Liver (tissue), 3 donors: ENCODE results near the gene CDH4.

Experiments
- FOXA1 ChIP-seq: IDR thresholded peaks from 2 replicates; pipeline ENCODE4 v1.6.1; 2016; ENCODE audit warnings: antibody characterized with exemption
- JUND ChIP-seq, 2 donors: IDR thresholded peaks; 2 replicates each; pipeline ENCODE4 v1.6.1; 2016; ENCODE audit warnings: antibody characterized with exemption in 2 of 2
- RAD21 ChIP-seq, 2 donors: IDR thresholded peaks; 2 replicates each; pipeline ENCODE4 v1.6.1; 2016; ENCODE audit warnings: antibody characterized with exemption in 2 of 2, mild to moderate bottlenecking in 2 of 2
- TAF1 ChIP-seq: conservative IDR thresholded peaks from 2 replicates; pipeline ENCODE4 v1.6.1; 2016; ENCODE audit warnings: antibody characterized with exemption, mild to moderate bottlenecking
- YY1 ChIP-seq: IDR thresholded peaks from 2 replicates; pipeline ENCODE4 v1.6.1; 2016; ENCODE audit warnings: antibody characterized with exemption, mild to moderate bottlenecking
- TF ChIP-seq, protein P1 (sequence below): fragments of 150-350 bp; IDR thresholded peaks from 2 replicates; pipeline ENCODE4 v1.5.1; 2017; ENCODE audit warnings: improper control_type of control experiment, low read depth, low read length; ENCODE audit not compliant: missing input control
- TF ChIP-seq, protein P2 (sequence below): IDR thresholded peaks from 2 replicates; pipeline ENCODE4 v1.6.1; 2016; ENCODE audit warnings: antibody characterized with exemption
- TF ChIP-seq, protein P3 (sequence below): IDR thresholded peaks from 2 replicates; pipeline ENCODE4 v1.6.1; 2016; ENCODE audit warnings: antibody characterized with exemption
- donor health status: healthy.
- donor health status: healthy.

DNA sequence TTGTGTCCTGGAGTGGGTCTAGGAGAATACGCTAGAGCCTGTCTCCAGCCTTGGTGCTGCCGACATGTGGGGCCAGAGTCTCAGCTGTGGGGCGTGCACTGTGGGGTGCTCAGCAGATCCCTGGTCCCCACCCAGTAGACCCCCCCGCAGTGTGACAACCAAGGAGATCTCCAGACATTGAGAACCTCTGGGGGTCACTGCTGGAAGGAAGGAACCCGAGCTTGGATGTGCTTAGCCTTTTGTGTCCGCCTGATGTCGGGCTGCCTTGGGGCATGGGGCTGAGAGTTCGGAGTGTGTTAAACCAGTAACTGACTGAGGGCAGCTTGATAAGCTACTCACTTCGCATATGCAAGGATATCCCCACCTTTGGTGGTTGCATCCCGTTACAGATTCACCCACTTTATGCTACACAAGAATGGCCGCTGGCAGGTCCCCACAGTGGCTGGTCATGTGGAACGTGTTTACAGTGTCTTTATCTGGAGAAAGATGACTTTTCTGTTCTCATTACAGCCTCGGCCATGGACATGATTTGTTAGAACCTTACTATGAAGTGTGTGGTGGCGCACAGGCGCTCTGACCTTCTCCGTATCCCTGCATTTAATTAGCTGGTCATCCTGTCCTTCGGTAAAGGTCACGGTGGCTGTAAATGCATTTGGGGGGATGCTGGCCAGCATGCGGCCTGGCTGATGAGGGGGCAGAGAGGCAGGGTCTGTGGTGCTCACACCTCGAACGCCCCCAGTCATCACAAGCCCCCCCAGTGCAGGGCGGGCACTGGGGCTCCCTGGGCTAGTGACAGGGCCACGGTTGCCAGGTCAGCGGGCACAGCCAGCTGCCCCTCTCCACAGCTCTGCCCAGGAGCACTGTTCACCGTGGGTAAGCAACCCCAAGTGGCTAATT is 446.8 kb downstream of the CDH4 start:
- TF ChIP-seq, protein P1, sequence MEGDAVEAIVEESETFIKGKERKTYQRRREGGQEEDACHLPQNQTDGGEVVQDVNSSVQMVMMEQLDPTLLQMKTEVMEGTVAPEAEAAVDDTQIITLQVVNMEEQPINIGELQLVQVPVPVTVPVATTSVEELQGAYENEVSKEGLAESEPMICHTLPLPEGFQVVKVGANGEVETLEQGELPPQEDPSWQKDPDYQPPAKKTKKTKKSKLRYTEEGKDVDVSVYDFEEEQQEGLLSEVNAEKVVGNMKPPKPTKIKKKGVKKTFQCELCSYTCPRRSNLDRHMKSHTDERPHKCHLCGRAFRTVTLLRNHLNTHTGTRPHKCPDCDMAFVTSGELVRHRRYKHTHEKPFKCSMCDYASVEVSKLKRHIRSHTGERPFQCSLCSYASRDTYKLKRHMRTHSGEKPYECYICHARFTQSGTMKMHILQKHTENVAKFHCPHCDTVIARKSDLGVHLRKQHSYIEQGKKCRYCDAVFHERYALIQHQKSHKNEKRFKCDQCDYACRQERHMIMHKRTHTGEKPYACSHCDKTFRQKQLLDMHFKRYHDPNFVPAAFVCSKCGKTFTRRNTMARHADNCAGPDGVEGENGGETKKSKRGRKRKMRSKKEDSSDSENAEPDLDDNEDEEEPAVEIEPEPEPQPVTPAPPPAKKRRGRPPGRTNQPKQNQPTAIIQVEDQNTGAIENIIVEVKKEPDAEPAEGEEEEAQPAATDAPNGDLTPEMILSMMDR, result no peak
- TF ChIP-seq TAF1 (no peak), FOXA1 (no peak), YY1 (no peak), RAD21 (IDR thresholded peaks at IDR 0.05) (no peak), JUND (IDR thresholded peaks at IDR 0.05) (no peak)
- TF ChIP-seq, protein P2, sequence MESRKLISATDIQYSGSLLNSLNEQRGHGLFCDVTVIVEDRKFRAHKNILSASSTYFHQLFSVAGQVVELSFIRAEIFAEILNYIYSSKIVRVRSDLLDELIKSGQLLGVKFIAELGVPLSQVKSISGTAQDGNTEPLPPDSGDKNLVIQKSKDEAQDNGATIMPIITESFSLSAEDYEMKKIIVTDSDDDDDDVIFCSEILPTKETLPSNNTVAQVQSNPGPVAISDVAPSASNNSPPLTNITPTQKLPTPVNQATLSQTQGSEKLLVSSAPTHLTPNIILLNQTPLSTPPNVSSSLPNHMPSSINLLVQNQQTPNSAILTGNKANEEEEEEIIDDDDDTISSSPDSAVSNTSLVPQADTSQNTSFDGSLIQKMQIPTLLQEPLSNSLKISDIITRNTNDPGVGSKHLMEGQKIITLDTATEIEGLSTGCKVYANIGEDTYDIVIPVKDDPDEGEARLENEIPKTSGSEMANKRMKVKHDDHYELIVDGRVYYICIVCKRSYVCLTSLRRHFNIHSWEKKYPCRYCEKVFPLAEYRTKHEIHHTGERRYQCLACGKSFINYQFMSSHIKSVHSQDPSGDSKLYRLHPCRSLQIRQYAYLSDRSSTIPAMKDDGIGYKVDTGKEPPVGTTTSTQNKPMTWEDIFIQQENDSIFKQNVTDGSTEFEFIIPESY, result no peak
- TF ChIP-seq, protein P3, sequence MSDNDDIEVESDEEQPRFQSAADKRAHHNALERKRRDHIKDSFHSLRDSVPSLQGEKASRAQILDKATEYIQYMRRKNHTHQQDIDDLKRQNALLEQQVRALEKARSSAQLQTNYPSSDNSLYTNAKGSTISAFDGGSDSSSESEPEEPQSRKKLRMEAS, result no peak
